GM12878 (cell line): ENCODE measurements around the gene ACER3. TPM values are rescaled to one million over a fixed set of nuclear protein-coding genes. Genes with fewer than 3 reads are reported as not detected.

Source experiments
- BMI1 ChIP-seq: fragments of 450-650 bp; IDR thresholded peaks from 2 replicates; pipeline ENCODE4 v1.6.1; 2016; ENCODE audit warnings: mild to moderate bottlenecking, moderate library complexity, borderline replicate concordance
- CBFB ChIP-seq: IDR thresholded peaks from 2 replicates; pipeline ENCODE4 v1.6.1; 2016; ENCODE audit warnings: antibody characterized with exemption, low read depth
- EZH2 ChIP-seq: IDR thresholded peaks from 2 replicates; pipeline ENCODE4 v1.6.1; 2012; ENCODE audit warnings: low read depth, mild to moderate bottlenecking, control low read depth, inconsistent platforms, low read length, borderline replicate concordance; ENCODE audit not compliant: control insufficient read depth
- GABPA ChIP-seq: IDR thresholded peaks from 2 replicates; pipeline ENCODE4 v1.6.1; 2014; ENCODE audit warnings: antibody characterized with exemption, low read depth, mild to moderate bottlenecking, inconsistent platforms
- IKZF2 ChIP-seq, 2 experiments: fragments of 450-650 bp; IDR thresholded peaks; 2 replicates each; pipeline ENCODE4 v1.6.1; 2017; ENCODE audit warnings: mild to moderate bottlenecking in 2 of 2, moderate library complexity in 2 of 2
- IRF4 ChIP-seq: IDR thresholded peaks from 2 replicates; pipeline ENCODE4 v1.6.1; 2011; ENCODE audit warnings: low read depth, low read length
- MEF2B ChIP-seq: fragments of 450-650 bp; IDR thresholded peaks from 2 replicates; pipeline ENCODE4 v1.6.1; 2018; ENCODE audit warnings: mild to moderate bottlenecking, moderate library complexity; ENCODE audit not compliant: partially characterized antibody, poor library complexity, severe bottlenecking
- MXI1 ChIP-seq: fragments of 150-350 bp; IDR thresholded peaks from 2 replicates; pipeline ENCODE4 v1.6.1; 2011; ENCODE audit warnings: low read depth, mild to moderate bottlenecking, inconsistent platforms, low read length, improper control_type of control experiment
- NBN ChIP-seq: fragments of 450-650 bp; IDR thresholded peaks from 2 replicates; pipeline ENCODE4 v1.6.1; 2016
- NR2F1 ChIP-seq: fragments of 450-650 bp; conservative IDR thresholded peaks from 2 replicates; pipeline ENCODE4 v1.6.1; 2017; ENCODE audit warnings: mild to moderate bottlenecking
- POLR2AphosphoS2 ChIP-seq: IDR thresholded peaks from 2 replicates; pipeline ENCODE4 v1.6.1; 2011; ENCODE audit warnings: low read depth, mild to moderate bottlenecking, low read length, improper control_type of control experiment, moderate library complexity
- POU2F2 ChIP-seq: IDR thresholded peaks from 3 replicates; pipeline ENCODE4 v1.6.1; 2011; ENCODE audit warnings: low read depth, mild to moderate bottlenecking, low read length, borderline replicate concordance
- RAD21 ChIP-seq: IDR thresholded peaks from 2 replicates; pipeline ENCODE4 v1.6.1; 2011; ENCODE audit warnings: mild to moderate bottlenecking, low read depth, low read length, moderate library complexity; ENCODE audit not compliant: insufficient read depth
- RUNX3 ChIP-seq: IDR thresholded peaks from 2 replicates; pipeline ENCODE4 v1.6.1; 2012; ENCODE audit warnings: low read length, inconsistent platforms
- SMC3 ChIP-seq: IDR thresholded peaks from 2 replicates; pipeline ENCODE4 v1.6.1; 2011; ENCODE audit warnings: low read length, improper control_type of control experiment, borderline replicate concordance
- polyA plus RNA-seq, 11 experiments: library from polyadenylated mRNA; depleted of rRNA in 4 of 11; unstranded in 6 of 11; stranded (reverse) in 5 of 11; fragments of >200 nt; fragmentation: Nextera tagmentation in 4 of 11; fragmentation: Illumina TruSeq in 1 of 11; extraction: Ambion mirVana in 4 of 11; extraction: Trizol in 1 of 11; gene quantifications; 1 replicate in 1 of 11; 2 replicates in 10 of 11; pipeline versions ENCODE4 v1.2.1 to v1.2.3, GENCODE V29; 2011 to 2016; ENCODE audit warnings: inconsistent platforms in 2 of 11, missing spikeins in 2 of 11, low read depth in 1 of 11
- total RNA-seq, 4 experiments: library from RNA; depleted of rRNA in 3 of 4; stranded (reverse); fragments of >200 nt in 3 of 4; fragmentation: Illumina TruSeq in 1 of 4; extraction: Trizol in 1 of 4; gene quantifications; 2 replicates each; pipeline versions ENCODE4 v1.2.1 to v1.2.3, GENCODE V29; 2013 to 2021
- TF ChIP-seq, protein P1 (sequence below): fragments of 150-350 bp; IDR thresholded peaks from 2 replicates; pipeline ENCODE4 v1.6.1; 2014; ENCODE audit warnings: mild to moderate bottlenecking, low read depth, low read length
- TF ChIP-seq, protein P2 (sequence below): fragments of 450-650 bp; IDR thresholded peaks from 2 replicates; pipeline ENCODE4 v1.6.1; 2017; ENCODE audit warnings: mild to moderate bottlenecking
- TF ChIP-seq, protein P3 (sequence below): fragments of 450-650 bp; formaldehyde crosslinking; IDR thresholded peaks from 2 replicates; pipeline ENCODE4 v1.5.0; 2022; ENCODE audit warnings: mild to moderate bottlenecking, missing genetic modification characterization
- TF ChIP-seq, protein P4 (sequence below): fragments of 450-650 bp; IDR thresholded peaks from 2 replicates; pipeline ENCODE4 v1.6.1; 2016; ENCODE audit warnings: mild to moderate bottlenecking

The ACER3 gene
- total and polyA plus RNA-seq, 10 of the 15 experiments (the other 5 are each of a cell fraction or from before 2014, with no cell fraction given) = 2.8 to 17.4 (median 10.3) TPM

DNA sequence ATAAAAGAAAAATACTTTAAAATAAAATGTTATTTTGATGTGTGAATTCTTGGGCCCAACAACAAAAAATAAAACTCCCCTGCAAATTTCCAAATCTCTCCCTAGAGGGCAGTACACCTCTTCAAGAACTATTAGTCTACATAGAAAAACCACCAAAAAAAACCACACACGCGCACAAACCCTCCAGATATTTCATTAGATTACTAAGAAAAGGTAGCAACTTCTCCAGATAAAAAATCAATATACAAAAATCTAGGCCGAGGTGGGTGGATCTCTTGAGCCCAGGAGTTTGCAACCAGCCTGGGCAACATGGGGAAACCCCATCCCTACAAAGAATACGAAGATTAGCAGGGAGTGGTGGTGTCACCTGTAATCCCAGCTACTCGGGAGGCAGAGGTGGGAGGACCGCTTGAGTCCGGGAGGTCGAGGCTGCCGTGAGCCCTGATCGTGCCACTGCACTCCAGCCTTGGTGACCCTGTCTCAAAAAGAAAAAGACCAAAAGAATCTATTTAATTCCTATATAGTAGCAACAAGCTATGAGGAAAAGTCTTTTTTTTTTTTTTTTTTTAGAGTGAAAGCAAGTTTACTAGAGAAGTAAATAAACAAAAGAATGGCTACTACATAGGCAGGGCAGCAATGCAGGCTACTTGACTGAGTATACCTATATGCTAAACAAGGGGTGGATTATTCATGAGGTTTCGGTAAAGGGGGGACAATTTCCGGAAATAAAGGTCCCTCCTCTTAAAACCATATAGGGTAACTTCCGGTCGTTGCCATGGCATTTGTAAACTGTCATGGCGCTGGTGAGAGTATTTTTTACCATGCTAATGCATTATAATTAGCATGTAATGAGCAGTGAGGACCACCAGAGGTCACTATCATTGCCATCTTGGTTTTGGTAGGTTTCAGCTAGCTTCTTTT, 186.5 kb downstream of the ACER3 start (continued):
- TF ChIP-seq, protein P1, sequence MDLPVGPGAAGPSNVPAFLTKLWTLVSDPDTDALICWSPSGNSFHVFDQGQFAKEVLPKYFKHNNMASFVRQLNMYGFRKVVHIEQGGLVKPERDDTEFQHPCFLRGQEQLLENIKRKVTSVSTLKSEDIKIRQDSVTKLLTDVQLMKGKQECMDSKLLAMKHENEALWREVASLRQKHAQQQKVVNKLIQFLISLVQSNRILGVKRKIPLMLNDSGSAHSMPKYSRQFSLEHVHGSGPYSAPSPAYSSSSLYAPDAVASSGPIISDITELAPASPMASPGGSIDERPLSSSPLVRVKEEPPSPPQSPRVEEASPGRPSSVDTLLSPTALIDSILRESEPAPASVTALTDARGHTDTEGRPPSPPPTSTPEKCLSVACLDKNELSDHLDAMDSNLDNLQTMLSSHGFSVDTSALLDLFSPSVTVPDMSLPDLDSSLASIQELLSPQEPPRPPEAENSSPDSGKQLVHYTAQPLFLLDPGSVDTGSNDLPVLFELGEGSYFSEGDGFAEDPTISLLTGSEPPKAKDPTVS = no peak
- TF ChIP-seq BMI1 = peak; percentile 97
- TF ChIP-seq NBN = 0 out of 2 replicates have a peak, but pooled peaks have one; percentile 40
- TF ChIP-seq EZH2 = 0 out of 2 replicates have a peak, but pooled peaks have one; percentile 70
- 0 out of 2 replicates have a peak, but pooled peaks have one; percentile 31 for TF ChIP-seq CBFB
- TF ChIP-seq POU2F2 = peak; percentile 65; the same call in 1 of the 3 replicates
- TF ChIP-seq RUNX3 = peak; percentile 74
- TF ChIP-seq IKZF2 (IDR thresholded peaks at IDR 0.05) = no peak
- no peak for TF ChIP-seq NR2F1
- TF ChIP-seq IRF4 = 0 out of 2 replicates have a peak, but pooled peaks have one; percentile 26
- TF ChIP-seq RAD21 = peak; percentile 58
- peak; percentile 56; the same call in 1 of the 2 replicates for TF ChIP-seq GABPA
- peak; percentile 91 for TF ChIP-seq MXI1
- TF ChIP-seq, protein P2, sequence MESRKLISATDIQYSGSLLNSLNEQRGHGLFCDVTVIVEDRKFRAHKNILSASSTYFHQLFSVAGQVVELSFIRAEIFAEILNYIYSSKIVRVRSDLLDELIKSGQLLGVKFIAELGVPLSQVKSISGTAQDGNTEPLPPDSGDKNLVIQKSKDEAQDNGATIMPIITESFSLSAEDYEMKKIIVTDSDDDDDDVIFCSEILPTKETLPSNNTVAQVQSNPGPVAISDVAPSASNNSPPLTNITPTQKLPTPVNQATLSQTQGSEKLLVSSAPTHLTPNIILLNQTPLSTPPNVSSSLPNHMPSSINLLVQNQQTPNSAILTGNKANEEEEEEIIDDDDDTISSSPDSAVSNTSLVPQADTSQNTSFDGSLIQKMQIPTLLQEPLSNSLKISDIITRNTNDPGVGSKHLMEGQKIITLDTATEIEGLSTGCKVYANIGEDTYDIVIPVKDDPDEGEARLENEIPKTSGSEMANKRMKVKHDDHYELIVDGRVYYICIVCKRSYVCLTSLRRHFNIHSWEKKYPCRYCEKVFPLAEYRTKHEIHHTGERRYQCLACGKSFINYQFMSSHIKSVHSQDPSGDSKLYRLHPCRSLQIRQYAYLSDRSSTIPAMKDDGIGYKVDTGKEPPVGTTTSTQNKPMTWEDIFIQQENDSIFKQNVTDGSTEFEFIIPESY = peak; percentile 49; the same call in 1 of the 2 replicates
- TF ChIP-seq, protein P3, sequence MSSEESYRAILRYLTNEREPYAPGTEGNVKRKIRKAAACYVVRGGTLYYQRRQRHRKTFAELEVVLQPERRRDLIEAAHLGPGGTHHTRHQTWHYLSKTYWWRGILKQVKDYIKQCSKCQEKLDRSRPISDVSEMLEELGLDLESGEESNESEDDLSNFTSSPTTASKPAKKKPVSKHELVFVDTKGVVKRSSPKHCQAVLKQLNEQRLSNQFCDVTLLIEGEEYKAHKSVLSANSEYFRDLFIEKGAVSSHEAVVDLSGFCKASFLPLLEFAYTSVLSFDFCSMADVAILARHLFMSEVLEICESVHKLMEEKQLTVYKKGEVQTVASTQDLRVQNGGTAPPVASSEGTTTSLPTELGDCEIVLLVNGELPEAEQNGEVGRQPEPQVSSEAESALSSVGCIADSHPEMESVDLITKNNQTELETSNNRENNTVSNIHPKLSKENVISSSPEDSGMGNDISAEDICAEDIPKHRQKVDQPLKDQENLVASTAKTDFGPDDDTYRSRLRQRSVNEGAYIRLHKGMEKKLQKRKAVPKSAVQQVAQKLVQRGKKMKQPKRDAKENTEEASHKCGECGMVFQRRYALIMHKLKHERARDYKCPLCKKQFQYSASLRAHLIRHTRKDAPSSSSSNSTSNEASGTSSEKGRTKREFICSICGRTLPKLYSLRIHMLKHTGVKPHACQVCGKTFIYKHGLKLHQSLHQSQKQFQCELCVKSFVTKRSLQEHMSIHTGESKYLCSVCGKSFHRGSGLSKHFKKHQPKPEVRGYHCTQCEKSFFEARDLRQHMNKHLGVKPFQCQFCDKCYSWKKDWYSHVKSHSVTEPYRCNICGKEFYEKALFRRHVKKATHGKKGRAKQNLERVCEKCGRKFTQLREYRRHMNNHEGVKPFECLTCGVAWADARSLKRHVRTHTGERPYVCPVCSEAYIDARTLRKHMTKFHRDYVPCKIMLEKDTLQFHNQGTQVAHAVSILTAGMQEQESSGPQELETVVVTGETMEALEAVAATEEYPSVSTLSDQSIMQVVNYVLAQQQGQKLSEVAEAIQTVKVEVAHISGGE (CRISPR knock-in tag) = no peak
- TF ChIP-seq POLR2AphosphoS2 = no peak
- TF ChIP-seq, protein P4, sequence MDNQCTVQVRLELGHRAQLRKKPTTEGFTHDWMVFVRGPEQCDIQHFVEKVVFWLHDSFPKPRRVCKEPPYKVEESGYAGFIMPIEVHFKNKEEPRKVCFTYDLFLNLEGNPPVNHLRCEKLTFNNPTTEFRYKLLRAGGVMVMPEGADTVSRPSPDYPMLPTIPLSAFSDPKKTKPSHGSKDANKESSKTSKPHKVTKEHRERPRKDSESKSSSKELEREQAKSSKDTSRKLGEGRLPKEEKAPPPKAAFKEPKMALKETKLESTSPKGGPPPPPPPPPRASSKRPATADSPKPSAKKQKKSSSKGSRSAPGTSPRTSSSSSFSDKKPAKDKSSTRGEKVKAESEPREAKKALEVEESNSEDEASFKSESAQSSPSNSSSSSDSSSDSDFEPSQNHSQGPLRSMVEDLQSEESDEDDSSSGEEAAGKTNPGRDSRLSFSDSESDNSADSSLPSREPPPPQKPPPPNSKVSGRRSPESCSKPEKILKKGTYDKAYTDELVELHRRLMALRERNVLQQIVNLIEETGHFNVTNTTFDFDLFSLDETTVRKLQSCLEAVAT = peak; percentile 30; the same call in 1 of the 2 replicates
- TF ChIP-seq SMC3 = peak; percentile 58; the same call in 1 of the 2 replicates
- TF ChIP-seq MEF2B = peak; percentile 2
